Renal cortex interstitium (tissue), 11 donors: Measurements from ENCODE around the gene POLR1H. TPM values are rescaled to one million over a fixed set of nuclear protein-coding genes. Genes with fewer than 3 reads are reported as not detected.

Experiments used
- DNase-seq, 11 donors: peaks; one replicate each; pipeline ENCODE4 v3.0.0-alpha.2; 2013; ENCODE audit warnings: low read depth in 9 of 11, low spot score in 4 of 11; ENCODE audit errors: extremely low read depth in 1 of 11
- polyA plus RNA-seq, 3 donors: library from polyadenylated mRNA; unstranded; fragments of 120-200 nt; gene quantifications; one replicate each; pipeline ENCODE4 v1.2.1, GENCODE V29; 2013; ENCODE audit not compliant: insufficient read length in 3 of 3

Gene POLR1H
- polyA plus RNA-seq, 3 donors, result 33.5 to 41.6 (median 38.6) TPM

DNA sequence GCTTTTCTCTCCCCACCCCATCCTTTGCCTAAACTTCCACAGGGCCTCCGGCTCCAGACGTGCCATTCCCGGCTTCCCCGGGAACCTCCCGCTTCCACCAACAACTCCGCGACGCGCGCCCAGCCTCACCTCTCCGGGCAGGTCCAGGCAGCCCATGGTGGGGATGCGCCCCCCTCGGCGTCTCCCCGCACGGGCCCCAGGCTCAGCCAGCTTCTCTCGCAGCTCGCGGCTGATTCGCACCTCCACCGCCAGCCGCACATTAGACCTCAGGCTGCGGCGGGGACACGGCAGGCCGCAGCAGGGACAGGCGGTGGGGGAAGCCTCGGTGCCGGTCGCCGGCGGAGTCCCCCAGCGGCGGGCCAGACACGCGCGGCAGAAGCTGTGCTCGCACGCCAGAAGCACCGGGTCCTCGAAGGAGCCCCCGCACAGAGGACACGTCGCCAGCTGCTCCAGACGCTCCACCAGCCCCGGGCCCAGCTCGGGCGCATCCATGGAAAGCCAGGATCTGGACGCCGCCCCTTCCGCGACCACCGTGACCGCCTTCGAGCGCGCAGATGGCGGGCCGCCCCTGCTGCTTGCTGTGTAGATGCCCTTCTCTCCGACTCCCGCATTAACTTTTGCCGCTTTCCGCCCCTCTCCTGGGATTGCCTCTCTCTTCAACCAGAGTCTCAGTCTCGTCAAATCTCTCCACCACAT, 14.2 kb downstream of the POLR1H start, which contains the start of gene RNF39:
RNF39 (minus strand) TSS at position 676 of the 696 bp plus-strand sequence; CDS start at position 492, 184 bp downstream.
- no peak for DNase-seq

DNA sequence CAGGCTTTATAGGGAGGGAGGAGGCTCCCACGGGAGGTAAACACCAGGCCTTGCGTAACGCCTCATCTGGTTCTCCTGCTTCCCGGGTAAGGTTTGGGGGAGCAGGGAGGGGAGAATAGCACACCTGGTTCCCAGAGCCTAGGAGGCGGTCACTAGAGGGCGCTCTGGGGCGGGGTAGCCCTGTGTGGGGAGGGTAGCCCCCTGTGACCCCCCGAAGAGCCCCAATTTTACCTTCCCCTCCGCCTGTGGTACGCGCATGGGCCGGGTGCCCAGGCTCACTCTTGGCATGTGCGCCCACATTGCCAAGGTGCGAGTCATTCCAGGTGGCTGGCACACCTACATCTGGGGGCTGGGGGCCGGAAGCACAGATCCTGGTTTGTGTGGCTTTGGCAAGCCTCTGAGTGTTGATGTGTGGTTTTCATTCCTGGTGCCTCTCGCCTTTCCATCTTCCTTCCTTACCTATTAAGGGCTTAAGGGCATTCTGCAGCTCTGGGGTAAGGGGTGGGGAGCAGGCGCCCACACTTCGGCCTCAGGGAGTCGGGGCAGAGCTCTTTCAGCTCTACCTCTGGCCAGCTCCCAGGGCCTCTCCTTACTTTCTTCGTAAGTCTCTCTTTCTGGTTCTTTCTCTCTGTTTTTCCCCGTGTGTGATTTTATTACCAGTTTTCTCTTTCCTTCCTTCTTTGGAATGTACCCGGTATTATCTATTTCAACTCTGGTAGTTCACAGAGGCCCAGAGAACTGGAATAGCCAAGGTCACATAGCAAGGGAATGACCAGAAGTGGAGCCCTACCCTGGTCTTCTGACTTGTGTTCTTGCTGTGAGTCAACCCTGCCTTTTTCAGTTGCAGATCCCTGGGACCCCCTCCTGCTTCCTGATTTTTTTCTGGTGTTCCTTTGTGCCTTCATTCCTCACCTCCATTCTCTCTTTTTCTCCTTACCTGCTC, 15.0 kb downstream of the POLR1H start:
- DNase-seq, result no peak

DNA sequence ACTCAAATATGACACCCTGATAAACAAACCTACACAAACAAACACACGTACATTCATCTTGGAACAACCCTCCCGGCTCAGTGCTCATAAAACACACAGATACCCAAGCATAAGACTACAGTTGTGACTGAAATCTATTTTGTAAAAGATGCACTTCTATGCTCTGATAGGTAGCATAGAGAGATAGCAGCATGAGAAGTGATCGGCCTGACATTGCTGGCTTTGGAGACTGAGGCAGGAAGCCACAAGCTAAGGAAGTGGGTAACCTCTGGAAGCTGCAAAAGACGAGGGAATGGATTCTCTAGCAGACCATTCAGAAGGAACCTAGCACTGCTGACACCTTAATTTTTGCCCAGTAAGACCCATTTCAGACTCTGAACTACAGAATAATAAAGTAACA, 16.2 kb downstream of the POLR1H start:
- no peak for DNase-seq

DNA sequence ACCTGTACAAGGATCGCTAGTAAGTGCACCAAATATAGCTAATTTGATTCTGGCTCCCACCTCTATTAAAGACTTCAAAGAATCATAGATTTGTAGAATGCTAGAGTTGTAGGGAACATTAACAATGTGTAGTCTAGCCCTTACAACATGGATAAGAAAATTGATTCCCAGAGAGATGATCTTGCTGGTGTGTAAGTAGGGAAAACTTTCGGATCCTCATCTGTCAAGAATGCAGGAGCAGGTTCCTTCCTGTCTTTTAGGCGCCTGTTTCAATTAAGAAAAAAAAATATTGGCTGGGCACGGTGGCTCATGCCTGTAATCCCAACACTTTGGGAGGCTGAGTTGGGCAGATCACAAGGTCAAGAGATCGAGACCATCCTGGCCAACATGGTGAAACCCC, 26.8 kb downstream of the POLR1H start:
- no peak for DNase-seq

- no peak for DNase-seq
Observed at GRCh38 chr6:30091577-30092381, 30.7 kb downstream of the POLR1H start.

DNA sequence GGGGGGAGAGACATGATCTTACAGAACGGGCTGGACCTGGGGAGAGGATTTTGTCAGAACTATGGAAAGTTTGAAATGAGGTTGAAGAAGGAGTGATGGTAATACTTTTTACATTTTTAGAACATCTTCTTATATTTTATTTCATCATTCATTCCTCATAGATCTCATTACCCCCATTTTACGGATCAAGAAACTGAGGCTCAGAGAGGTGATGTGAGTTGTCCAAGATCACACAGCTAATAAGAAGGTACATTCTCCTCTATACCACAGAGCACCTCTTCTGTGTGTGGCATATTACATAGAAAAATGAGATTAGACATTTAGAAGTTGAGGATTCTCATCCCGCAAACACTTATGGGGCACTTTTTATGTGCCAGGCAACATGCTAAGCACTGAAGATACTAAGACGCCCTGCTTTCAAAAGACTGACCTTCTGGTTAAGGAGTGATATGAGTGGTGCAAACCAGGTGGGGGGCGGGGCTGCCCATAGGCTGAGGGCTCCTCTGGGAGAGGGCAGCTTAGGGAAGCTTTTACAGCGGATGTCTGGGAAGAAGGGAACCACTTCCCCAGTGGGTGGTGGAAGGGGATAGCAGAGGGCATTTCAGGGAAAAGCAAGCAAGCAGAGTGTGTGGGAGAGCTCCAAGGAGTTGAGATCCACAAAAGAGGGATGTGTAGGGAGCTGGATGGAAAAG, 31.9 kb downstream of the POLR1H start:
- no peak for DNase-seq

DNA sequence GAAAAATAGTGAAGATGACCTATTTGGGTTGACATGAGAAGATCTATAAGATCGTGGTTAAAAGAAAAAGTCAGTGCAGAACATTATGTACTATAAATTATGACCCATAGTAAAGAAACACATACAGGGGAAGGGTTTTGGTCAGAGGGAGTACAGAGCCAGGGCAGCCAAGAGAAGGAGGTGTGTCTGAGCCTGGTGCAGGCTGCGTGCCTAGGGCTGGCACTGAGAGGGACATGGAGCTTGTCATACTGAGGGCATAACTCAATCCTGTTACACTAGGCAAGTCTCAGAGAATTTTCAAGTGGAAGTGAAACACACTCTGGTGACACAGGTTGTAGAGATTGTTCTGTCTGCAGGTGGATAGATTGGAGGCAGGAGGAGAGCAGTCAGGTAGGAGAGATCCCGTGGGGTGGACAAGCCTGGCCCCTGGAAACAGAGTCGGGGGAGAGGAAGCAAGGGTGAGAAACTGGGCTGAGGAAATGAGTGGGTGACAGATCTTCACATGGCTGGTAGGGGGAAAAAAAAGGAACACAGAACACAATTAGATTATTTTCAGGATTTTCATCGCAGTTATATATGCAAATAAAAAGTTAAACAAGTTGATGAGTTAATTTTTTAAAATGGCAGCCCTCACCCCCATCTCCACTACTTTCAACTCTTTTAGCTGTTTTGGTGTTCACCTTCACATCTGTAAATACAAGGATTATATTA, 33.0 kb downstream of the POLR1H start:
- DNase-seq, result no peak

DNA sequence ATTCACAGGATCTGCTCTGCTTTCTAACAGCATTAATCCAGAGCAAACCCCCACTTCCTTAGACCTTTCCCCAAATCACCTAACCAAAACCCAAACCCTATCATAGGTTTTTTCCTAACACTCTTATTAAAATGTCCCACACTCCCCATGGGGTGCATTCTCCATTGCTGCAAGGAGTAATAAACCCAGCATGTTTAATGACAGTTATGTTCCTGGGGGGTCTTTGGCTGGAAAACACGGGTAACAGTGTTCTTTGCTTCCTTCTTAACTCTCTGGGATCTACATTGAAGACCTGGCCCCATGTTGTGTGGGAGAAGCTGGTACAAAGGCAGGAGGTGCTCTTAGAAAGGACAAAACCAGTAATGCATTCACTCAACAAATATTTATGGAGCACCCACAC, 35.8 kb downstream of the POLR1H start:
- DNase-seq, result no peak

GRCh38 chr6:30097902-30098768, 37.1 kb downstream of the POLR1H start:
- DNase-seq, result no peak

- no peak for DNase-seq
Observed at GRCh38 chr6:30100154-30100553, 39.1 kb downstream of the POLR1H start.

DNA sequence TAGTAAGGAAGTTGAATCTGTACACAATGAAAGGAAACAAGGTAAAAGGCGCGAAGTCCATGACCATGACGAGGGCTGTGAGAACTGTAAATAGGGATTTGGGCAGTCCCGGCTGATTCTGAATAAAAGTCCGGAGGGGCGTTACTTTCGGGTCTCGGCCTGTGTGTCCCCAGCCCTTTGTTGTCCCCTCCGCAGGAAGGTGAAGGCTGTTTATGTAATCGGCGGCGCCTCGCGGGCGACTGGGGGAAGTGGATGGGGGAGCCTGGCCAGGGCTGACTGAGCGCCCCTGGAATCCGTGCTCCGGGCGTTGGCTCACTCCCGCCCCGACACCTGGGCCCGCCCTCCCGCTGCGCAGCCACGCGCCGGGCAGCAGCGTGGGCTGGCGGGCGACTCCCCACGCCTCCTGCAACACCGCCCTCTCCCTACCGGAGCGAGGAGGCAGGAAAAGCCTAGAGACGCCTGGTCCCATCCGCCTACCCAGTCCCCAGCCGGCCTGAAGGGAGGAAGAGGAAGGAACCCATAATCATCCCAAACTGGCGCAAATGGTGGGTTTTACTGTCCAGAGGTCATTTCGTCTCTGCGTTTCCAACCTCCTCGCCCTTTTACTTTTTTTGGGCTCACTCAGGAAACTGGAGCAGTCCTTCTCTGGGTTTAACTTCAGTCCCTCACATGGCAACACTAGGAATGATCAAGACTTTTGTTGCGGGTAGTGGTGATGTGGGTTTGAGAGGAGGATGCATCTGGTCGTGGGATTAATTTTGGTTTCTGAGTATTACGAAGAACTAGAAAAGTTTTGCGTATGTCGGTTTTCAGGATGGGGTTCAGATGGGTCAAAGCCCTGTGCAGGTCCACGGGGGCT, 39.7 kb downstream of the POLR1H start:
- DNase-seq, result no peak

DNA sequence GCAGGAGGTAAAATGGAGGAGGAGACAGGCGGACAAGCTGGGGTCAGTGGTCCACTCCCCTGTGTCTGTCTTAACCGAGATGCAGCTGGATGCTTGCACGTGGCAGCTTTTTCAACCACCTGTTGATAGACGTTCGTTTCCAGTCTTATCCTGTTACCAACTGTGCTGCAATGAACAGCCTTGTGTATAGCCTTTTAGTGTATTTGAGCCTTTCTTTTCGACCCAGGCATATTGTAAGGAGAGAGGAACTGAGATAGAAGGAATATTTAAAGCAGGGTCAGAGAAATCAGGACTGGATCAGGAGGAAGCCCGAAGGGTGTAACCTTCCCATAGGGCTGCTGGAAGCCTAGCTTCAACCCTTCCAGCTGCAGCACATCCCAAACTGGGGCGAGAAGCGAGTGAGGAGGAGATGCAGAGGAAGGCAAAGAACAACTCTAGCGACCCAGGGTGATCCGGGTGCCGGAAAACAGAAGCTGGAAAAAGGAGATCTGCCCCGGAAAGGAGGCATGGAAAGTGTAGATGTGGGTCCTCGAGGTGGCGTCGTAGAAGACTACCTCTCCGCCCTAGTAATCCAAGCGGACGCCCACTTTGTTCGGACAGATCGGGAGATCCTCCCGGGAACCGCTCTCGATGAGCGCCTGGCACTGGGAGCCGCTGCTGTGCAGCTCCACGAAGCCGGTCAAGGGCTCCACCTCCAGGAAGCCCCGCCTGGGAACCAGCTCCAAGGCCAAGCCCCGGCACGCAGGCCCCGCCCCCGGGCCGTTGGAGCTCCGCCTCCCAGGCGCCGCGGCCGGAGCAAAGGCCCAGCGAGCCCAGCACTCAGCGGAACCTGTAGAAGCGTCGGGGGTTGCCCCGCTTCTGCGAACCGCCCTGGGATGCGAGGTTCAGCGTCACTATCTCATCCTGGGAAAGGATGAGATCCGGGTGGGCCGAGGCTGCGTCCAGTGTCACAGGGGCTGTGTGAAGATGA, 40.7 kb downstream of the POLR1H start:
- peak; percentile 40 to 78 (median 63) for DNase-seq

GRCh38 chr6:30102414-30102969, 41.4 kb downstream of the POLR1H start:
- DNase-seq, result no peak

- DNase-seq, result peak; percentile 72 to 90 (median 79)
Observed at GRCh38 chr6:30102970-30103871, 42.2 kb downstream of the POLR1H start.
